Mammary epithelial cell (primary cell): ENCODE measurements around the gene ASIP.

Experiments
- EZH2 ChIP-seq: IDR thresholded peaks from 2 replicates; pipeline ENCODE4 v1.6.1; 2012; ENCODE audit warnings: low read length, inconsistent platforms, borderline replicate concordance
- TF ChIP-seq, protein P1 (sequence below), 2 donors: IDR thresholded peaks in 1 of 2; conservative IDR thresholded peaks in 1 of 2; 2 replicates each; pipeline ENCODE4 v1.5.1; 2011 to 2012; ENCODE audit warnings: inconsistent platforms in 2 of 2, low read length in 2 of 2, mild to moderate bottlenecking in 2 of 2, control low read depth in 1 of 2, low read depth in 1 of 2; ENCODE audit not compliant: insufficient read depth in 1 of 2; ENCODE audit errors: extremely low read depth in 1 of 2

DNA sequence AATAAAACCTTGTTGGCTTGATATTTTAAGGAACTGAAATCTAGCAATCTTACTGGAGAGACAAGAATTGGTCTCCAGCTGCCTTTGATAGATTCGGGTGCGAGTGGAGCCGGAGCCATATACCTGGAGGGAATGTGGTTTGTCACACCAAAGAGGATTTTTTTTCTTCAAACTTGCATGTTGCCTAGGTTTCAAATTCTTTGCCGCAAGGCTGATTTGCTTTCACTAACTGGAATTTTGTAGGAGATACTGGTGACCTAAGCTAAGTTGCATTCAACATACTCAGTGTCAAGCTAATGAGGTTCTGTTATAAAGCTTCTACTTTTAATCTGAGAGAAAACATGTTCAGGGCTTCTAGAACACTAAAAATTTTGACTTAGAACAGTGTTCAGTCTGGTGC lies 39.7 kb upstream of the ASIP start:
- TF ChIP-seq, protein P1, sequence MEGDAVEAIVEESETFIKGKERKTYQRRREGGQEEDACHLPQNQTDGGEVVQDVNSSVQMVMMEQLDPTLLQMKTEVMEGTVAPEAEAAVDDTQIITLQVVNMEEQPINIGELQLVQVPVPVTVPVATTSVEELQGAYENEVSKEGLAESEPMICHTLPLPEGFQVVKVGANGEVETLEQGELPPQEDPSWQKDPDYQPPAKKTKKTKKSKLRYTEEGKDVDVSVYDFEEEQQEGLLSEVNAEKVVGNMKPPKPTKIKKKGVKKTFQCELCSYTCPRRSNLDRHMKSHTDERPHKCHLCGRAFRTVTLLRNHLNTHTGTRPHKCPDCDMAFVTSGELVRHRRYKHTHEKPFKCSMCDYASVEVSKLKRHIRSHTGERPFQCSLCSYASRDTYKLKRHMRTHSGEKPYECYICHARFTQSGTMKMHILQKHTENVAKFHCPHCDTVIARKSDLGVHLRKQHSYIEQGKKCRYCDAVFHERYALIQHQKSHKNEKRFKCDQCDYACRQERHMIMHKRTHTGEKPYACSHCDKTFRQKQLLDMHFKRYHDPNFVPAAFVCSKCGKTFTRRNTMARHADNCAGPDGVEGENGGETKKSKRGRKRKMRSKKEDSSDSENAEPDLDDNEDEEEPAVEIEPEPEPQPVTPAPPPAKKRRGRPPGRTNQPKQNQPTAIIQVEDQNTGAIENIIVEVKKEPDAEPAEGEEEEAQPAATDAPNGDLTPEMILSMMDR (conservative IDR thresholded peaks at IDR 0.05 in 1 of 2, IDR thresholded peaks at IDR 0.05 in 1 of 2; ENCODE audit: extremely low read depth in 1 of 2, insufficient read depth in 1 of 2, low read depth in 1 of 2, low read length in 2 of 2) = no peak
- TF ChIP-seq EZH2 = no peak
